Activated CD4-positive, CD25-positive, alpha-beta regulatory T cell (primary cell): Measurements from ENCODE around the gene NRROS.

ENCODE experiments used
- DNase-seq, 4 experiments: peaks; one replicate each; lab custom pipeline; 2025; lab: John Stamatoyannopoulos, UW

NRROS gene

GRCh38 chr3:196686436-196686835, 46.9 kb downstream of the NRROS start:
- DNase-seq = no peak

GRCh38 chr3:196688349-196688748, 48.9 kb downstream of the NRROS start:
- no peak for DNase-seq

- DNase-seq = no peak
Measured at GRCh38 chr3:196689941-196690660, 50.6 kb downstream of the NRROS start.

DNA sequence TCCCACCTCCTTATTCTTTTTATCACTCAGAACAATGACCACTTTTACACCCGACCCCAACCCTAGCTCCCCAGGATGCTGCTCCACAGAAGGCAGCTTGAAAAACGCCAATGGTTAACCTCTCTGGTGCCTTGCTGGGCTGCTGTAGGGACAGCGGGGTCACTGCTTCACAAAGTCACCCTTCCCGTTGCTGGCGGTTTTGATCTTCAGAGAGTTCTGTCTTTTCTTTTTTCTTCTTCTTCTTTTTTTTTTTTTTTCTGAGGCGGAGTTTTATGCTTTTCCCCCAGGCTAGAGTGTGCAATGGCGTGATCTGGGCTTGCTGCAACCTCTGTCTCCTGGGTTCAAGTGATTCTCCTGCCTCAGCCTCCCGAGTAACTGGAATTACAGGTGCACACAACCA, 51.9 kb downstream of the NRROS start:
- DNase-seq = no peak

GRCh38 chr3:196694202-196694638, 54.7 kb downstream of the NRROS start:
- DNase-seq = no peak

DNA sequence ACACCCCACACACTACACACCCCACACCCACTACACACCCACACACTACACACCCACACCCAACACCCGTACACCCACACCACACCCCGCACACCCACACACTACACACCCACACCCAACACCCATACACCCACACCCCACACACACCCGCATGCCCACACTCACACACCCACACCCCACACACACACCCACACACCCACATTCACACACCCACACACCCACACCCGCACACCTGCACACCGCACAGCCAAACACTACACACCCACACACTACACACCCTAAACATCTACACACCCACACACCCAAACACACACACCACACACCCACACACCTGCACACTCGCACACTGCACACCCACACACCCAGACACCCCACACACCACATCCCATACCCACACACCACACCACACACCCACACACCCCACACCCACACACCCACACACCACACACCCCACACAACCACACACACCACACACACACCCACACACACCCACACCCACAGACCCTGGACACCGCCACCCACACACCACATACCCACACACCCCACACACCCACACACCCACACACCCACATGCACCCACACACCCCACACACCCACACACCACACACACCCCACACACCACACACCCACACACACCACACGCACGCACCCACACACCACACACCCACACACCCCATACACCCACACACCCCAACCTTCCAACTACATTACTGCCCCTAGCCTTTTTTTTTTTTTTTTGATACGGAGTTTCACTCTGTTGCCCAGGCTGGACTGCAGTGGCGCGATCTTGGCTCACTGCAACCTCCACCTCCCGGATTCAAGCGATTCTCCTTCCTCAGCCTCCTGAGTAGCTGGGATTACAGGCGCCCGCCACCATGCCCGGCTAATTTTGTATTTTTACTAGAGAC, 55.7 kb downstream of the NRROS start:
- no peak for DNase-seq

- no peak for DNase-seq
Measured at GRCh38 chr3:196695849-196696226, 56.3 kb downstream of the NRROS start.

GRCh38 chr3:196697270-196697669, 57.8 kb downstream of the NRROS start:
- no peak for DNase-seq

DNA sequence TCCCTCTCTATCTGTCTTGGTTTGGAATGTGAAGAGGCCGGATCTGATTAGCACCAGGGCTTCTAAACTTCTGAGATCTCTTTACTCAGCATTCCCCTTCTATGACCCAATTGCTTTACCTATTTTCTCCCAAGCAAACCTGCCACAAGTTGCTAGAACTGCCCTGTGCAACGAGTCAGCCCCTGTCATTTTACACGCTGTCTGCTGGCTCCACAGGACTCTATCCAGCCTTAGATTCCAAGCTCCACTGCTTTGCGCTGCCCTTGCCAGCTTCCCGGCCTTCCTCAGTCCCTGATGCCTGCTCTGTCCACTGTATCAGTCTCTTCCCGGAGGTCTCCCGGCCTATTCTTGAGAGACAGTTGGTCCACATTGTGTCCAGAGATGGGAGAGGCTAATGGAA, 60.3 kb downstream of the NRROS start:
- DNase-seq = no peak

DNA sequence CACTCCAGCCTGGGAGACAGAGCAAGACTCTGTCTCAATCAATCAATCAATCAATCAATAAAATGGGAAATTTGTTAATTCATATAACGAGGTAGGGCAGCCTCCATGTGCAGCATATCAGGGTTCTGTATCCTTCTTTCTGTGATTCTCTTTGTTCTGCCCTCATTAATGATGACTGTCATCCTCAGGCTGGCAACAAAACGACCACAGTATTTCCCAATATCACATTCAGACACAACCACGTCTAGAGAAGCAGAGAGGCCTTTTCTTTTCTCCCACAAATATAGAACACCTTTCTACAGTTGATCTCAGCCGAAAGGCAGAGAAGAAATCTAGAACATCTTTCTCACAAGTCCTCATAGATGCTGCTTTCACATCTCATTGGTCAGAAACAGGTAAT, 61.3 kb downstream of the NRROS start:
- DNase-seq = no peak

DNA sequence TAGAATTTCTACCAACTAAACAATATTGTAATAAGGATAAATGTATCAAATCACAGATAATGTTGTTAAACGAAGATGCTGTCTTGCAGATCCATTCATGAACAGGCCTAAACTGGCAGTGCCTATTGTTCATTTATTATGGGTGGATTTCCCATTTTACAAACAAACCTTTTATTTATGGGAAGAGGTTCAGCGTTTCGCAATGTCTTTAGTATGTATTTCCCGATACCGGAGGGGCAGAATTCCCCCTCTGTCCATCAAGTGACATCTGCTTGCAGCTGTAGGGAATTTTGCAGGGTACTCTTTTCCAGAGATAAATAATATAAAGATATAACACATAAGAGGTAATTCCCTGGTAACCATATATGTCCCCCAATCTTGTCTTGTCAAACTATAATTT, 66.8 kb downstream of the NRROS start:
- no peak for DNase-seq

GRCh38 chr3:196706731-196707130, 67.2 kb downstream of the NRROS start:
- no peak for DNase-seq

GRCh38 chr3:196707566-196707965, 68.1 kb downstream of the NRROS start:
- DNase-seq = no peak

DNA sequence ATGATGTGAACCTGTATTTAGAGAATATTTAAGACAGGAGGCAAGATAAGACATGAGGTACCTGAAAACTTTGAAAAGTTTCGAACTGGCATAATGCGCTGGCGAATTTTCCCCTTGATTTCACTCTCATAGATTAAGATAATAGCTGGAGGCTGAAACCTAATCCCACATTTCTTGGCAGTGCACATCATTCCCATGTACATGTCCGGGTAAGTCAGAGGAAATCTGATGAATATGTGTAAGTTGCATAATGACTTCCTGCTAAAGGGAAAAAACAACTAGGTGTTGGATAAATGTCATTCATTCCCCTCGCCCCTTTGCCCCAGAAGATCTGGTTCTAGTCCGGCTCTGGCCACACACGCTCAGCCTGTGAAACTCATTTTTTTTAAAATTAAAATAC, 69.0 kb downstream of the NRROS start:
- no peak for DNase-seq
